HL-60 (cell line): ENCODE data around the gene ADRM1.

Experiments used
- DNase-seq, 2 experiments: peaks; one replicate each; pipeline ENCODE4 v3.0.0-alpha.2; 2010 to 2020; ENCODE audit warnings: low read depth in 1 of 2, low spot score in 1 of 2
- H3K27ac ChIP-seq: fragments of 250-450 bp; sonication (Bioruptor Pico); replicated peaks from 2 replicates; pipeline ENCODE4 v1.5.1; 2020; ENCODE audit warnings: mild to moderate bottlenecking, moderate library complexity
- H3K27me3 ChIP-seq: fragments of 250-450 bp; sonication (Bioruptor Pico); 2 replicates; pipeline ENCODE4 v1.5.1; 2021; ENCODE audit warnings: mild to moderate bottlenecking, moderate library complexity; ENCODE audit not compliant: insufficient read depth, poor library complexity, severe bottlenecking
- H3K4me3 ChIP-seq: replicated peaks from 2 replicates; pipeline ENCODE4 v1.5.1; 2011; ENCODE audit warnings: mild to moderate bottlenecking, control low read depth, low read length; ENCODE audit not compliant: insufficient read depth
- CTCF ChIP-seq: IDR thresholded peaks from one replicate; pipeline ENCODE4 v1.5.1; 2011; ENCODE audit warnings: low read length, control low read depth, inconsistent platforms; ENCODE audit not compliant: insufficient read depth
- GABPA ChIP-seq: IDR thresholded peaks from 2 replicates; pipeline ENCODE4 v1.6.1; 2012; ENCODE audit warnings: low read depth
- POLR2AphosphoS5 ChIP-seq: IDR thresholded peaks from 2 replicates; pipeline ENCODE4 v1.6.1; 2012; ENCODE audit warnings: low read depth
- REST ChIP-seq: IDR thresholded peaks from 2 replicates; pipeline ENCODE4 v1.6.1; 2012; ENCODE audit warnings: low read depth; ENCODE audit not compliant: insufficient replicate concordance
- SPI1 ChIP-seq: IDR thresholded peaks from 2 replicates; pipeline ENCODE4 v1.6.1; 2012; ENCODE audit warnings: low read depth, mild to moderate bottlenecking, borderline replicate concordance

The ADRM1 gene

GRCh38 chr20:62334881-62335280, 32.1 kb downstream of the ADRM1 start:
- no peak overlapping the region for H3K27ac ChIP-seq
- no peaks in the 10 kb centered on the region for H3K27me3 ChIP-seq
- no peak overlapping the region for H3K4me3 ChIP-seq
- no peak for DNase-seq
- TF ChIP-seq SPI1 (no peak), POLR2AphosphoS5 (no peak), REST (no peak), GABPA (no peak), CTCF (no peak)

- H3K27ac ChIP-seq: no peak overlapping the region
- H3K4me3 ChIP-seq: no peak overlapping the region
Measured at GRCh38 chr20:62335532-62335931, 32.7 kb downstream of the ADRM1 start.

GRCh38 chr20:62336329-62336728, 33.5 kb downstream of the ADRM1 start:
- H3K4me3 ChIP-seq: no peak overlapping the region
- TF ChIP-seq REST: no peak
- no peaks in the 10 kb centered on the region for H3K27me3 ChIP-seq
- H3K27ac ChIP-seq: no peak overlapping the region
- DNase-seq: no peak

More at GRCh38 chr20:62335532-62335931, 32.7 kb downstream of the ADRM1 start:
- H3K27me3 ChIP-seq: no peaks in the 10 kb centered on the region
- TF ChIP-seq SPI1 (no peak), POLR2AphosphoS5 (no peak), CTCF (no peak), GABPA (no peak), REST (no peak)
- DNase-seq: no peak

GRCh38 chr20:62336775-62337557, 34.2 kb downstream of the ADRM1 start:
- no peak overlapping the region for H3K4me3 ChIP-seq
- no peaks in the 10 kb centered on the region for H3K27me3 ChIP-seq
- no peak for DNase-seq
- TF ChIP-seq SPI1 (no peak), GABPA (no peak), CTCF (no peak), REST (no peak), POLR2AphosphoS5 (no peak)
- no peak overlapping the region for H3K27ac ChIP-seq
